ENCODE results near the gene ANO7. TPM values are rescaled to one million over a fixed set of nuclear protein-coding genes. Genes with fewer than 3 reads are reported as not detected.

The ANO7 gene
- total and polyA plus RNA-seq, 2 of the 8 experiments (the other 6 are each of a cell fraction or from before 2014, with no cell fraction given): 3.2 to 6.9 TPM

DNA sequence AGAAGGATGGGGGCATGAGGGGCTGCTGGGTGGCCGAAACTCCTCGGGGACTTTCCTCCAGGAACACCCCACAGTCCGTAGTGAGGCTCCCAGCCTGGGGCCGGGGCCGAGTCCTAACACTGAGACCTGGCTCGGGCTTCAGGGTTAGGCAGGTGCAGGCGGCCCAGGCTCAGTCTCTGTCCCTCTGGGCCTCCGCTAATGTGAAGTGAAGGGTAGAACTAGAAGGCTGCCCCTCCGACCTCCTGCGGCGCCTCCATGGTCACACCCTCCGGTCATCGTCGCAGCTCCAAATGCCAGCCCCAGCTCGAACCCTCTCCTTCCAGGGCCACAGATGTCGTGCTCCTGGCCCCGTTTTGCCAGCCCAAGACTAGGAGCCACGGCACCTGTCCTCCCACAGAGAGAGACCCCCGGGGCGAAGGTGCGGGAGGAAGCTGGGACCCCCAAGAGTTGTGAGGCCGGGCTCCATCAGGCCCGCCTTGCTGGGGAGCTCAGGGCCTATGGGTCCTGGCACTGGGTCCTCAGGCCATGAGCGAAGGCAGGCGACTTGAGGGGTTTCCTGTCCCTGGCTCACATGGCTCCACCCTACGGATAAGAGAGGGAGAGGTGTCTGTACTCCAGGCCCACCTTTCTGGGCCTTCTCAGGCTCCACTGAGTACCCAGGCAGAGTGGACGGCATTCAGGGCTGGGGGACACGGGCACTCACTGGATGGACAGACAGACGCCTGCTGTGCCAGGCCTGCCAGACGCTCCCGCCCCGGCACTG is 797 bp downstream of the ANO7 start:
- no peak overlapping the region for H3K23ac ChIP-seq (ENCODE audit: insufficient read length)
- no peaks in the 10 kb centered on the region for H3K79me1 ChIP-seq (ENCODE audit: low read depth, low read length)
- no peak overlapping the region for H2BK120ac ChIP-seq (replicated peaks; ENCODE audit: low read depth, low read length)
- no peak overlapping the region for H3K4me3 ChIP-seq (ENCODE audit: extremely low read depth in 1 of 4, insufficient read depth in 2 of 4, low read depth in 3 of 4, low read length in 4 of 4)
- H3K36me3 ChIP-seq (ENCODE audit: control insufficient read depth in 2 of 4, insufficient read depth in 4 of 4, low read length in 3 of 4): no peaks in the 10 kb centered on the region
- H3K27me3 ChIP-seq (replicated peaks in 1 of 4; ENCODE audit: control insufficient read depth in 3 of 4, extremely low read depth in 1 of 4, insufficient read depth in 3 of 4, low read length in 3 of 4): no peaks in the 10 kb centered on the region
- no peak for FAIRE-seq
- no peak overlapping the region for H3K4ac ChIP-seq (replicated peaks; ENCODE audit: insufficient read length, low read depth, low read length)
- no peak overlapping the region for H3K27ac ChIP-seq (ENCODE audit: low read depth, low read length)
- H3K4me2 ChIP-seq (ENCODE audit: insufficient read depth in 1 of 2, low read depth in 2 of 2, low read length in 2 of 2): no peak overlapping the region
- no peak overlapping the region for H2BK5ac ChIP-seq (ENCODE audit: low read depth, low read length)
- no peak overlapping the region for H3K18ac ChIP-seq (ENCODE audit: extremely low read depth, low read length)
- no peak overlapping the region for H2BK15ac ChIP-seq (ENCODE audit: low read length)
- no peak overlapping the region for H2BK20ac ChIP-seq (ENCODE audit: low read length)
- no peak overlapping the region for H2AFZ ChIP-seq (ENCODE audit: low read length)
- DNase-seq (ENCODE audit: low read depth in 1 of 2, low spot score in 2 of 2): no peak
- H3K4me1 ChIP-seq (replicated peaks in 1 of 4; ENCODE audit: control insufficient read depth in 3 of 4, insufficient read depth in 4 of 4, low read length in 3 of 4): peaks cover 0 to 14% (median 7%) of the 10 kb centered on the region in 4 experiments; a peak in 6 of 7 replicates
- no peak overlapping the region for H3K14ac ChIP-seq (ENCODE audit: insufficient read length)
- no peak for TF ChIP-seq TEAD4 (IDR thresholded peaks at IDR 0.05; ENCODE audit: low read depth, low read length)
- no peak for TF ChIP-seq EP300 (IDR thresholded peaks at IDR 0.05; ENCODE audit: borderline replicate concordance in 1 of 2, low read depth in 2 of 2, low read length in 2 of 2)
- no peak for TF ChIP-seq TBP (IDR thresholded peaks at IDR 0.05; ENCODE audit: low read depth, low read length)
- TF ChIP-seq JUN (IDR thresholded peaks at IDR 0.05; ENCODE audit: low read depth, low read length): no peak
- no peaks in the 10 kb centered on the region for H3K23me2 ChIP-seq (ENCODE audit: low read depth, low read length)
- H4K8ac ChIP-seq (ENCODE audit: extremely low read depth, insufficient read depth, low read length): peak overlapping the region; percentile 8; the same call in 1 of the 2 replicates
- no peak overlapping the region for H2BK12ac ChIP-seq (ENCODE audit: low read depth, low read length)
- no peak overlapping the region for H4K91ac ChIP-seq (replicated peaks; ENCODE audit: insufficient read length, low read length)
- H2AK5ac ChIP-seq (ENCODE audit: low read depth, low read length): no peak overlapping the region
- POLR2A ChIA-PET (ENCODE audit: partially characterized antibody): no interaction called here
- no peak overlapping the region for H4K5ac ChIP-seq (ENCODE audit: insufficient read length, low read depth, low read length)
- CTCF ChIA-PET (ENCODE audit: partially characterized antibody): interaction anchor here (0.6 to 2.2 kb wide), 5 partner anchors 9 to 222 kb away, joined by 3 to 8 read pairs (median 6); no protein-coding TSS in a partner anchor
- H3K56ac ChIP-seq (replicated peaks; ENCODE audit: insufficient read length, low read depth, low read length): no peak overlapping the region
- no peaks in the 10 kb centered on the region for H3K9me3 ChIP-seq (ENCODE audit: insufficient read depth in 2 of 2, low read depth in 1 of 2, low read length in 1 of 2)
- H3K79me2 ChIP-seq (ENCODE audit: control insufficient read depth in 1 of 2, insufficient read depth in 2 of 2, low read length in 2 of 2): no peaks in the 10 kb centered on the region
- no peak overlapping the region for H3K9ac ChIP-seq (replicated peaks in 1 of 4; ENCODE audit: extremely low read depth in 1 of 4, low read depth in 3 of 4, low read length in 3 of 4)
- H4K20me1 ChIP-seq (replicated peaks in 1 of 2; ENCODE audit: control insufficient read depth in 1 of 2, insufficient read depth in 2 of 2, low read length in 2 of 2): no peaks in the 10 kb centered on the region
- 88% methylated on average over 25 of the region's 32 CpGs; no CpG with 5 or more reads in 1 of the 2 experiments for WGBS, 2 experiments (ENCODE audit: extremely low coverage in 1 of 2, insufficient coverage in 1 of 2, insufficient read length in 1 of 2, insufficient replicate concordance in 2 of 2, low coverage in 1 of 2, low lambda C conversion rate in 2 of 2, missing lambda C conversion rate in 1 of 2)
